DMS 273 treated with DMSO at 0.1 percent for 48 hours (cell line): Measurements from ENCODE around the gene SLC35F1.
"Not testable (repeated sequence)": the region's sequence is repeated elsewhere in the genome, so short reads cannot be mapped to it uniquely, and the experiment has no call there.

Source experiments
- DNase-seq: peaks from one replicate; lab custom pipeline; 2025; lab: John Stamatoyannopoulos, UW

SLC35F1 gene

GRCh38 chr6:117927866-117928265 is 20.8 kb downstream of the SLC35F1 start:
- no peak for DNase-seq

GRCh38 chr6:117928833-117929232 is 21.8 kb downstream of the SLC35F1 start:
- DNase-seq: no peak

- no peak for DNase-seq
These were observed 22.4 kb downstream of the SLC35F1 start for GRCh38 chr6:117929501-117929900.

- no peak for DNase-seq
These were observed 23.6 kb downstream of the SLC35F1 start for GRCh38 chr6:117930645-117931044.

- DNase-seq: no peak
These were observed 24.9 kb downstream of the SLC35F1 start for GRCh38 chr6:117932001-117932400.

GRCh38 chr6:117932676-117933075 is 25.6 kb downstream of the SLC35F1 start:
- DNase-seq: no peak

GRCh38 chr6:117933471-117933870 is 26.4 kb downstream of the SLC35F1 start:
- DNase-seq: no peak

GRCh38 chr6:117938311-117938995 is 31.4 kb downstream of the SLC35F1 start:
- no peak for DNase-seq

- no peak for DNase-seq
These were observed 40.2 kb downstream of the SLC35F1 start for GRCh38 chr6:117947234-117947633.

GRCh38 chr6:117951783-117952182 is 44.7 kb downstream of the SLC35F1 start:
- DNase-seq: peak; percentile 19

- no peak for DNase-seq
These were observed 48.7 kb downstream of the SLC35F1 start for GRCh38 chr6:117955684-117956256.

GRCh38 chr6:117956386-117956785 is 49.3 kb downstream of the SLC35F1 start:
- no peak for DNase-seq

GRCh38 chr6:117958536-117958935 is 51.5 kb downstream of the SLC35F1 start:
- DNase-seq: no peak

- no peak for DNase-seq
These were observed 53.8 kb downstream of the SLC35F1 start for GRCh38 chr6:117960877-117961276.

- no peak for DNase-seq
These were observed 54.2 kb downstream of the SLC35F1 start for GRCh38 chr6:117961301-117961700.

- not testable (repeated sequence) for DNase-seq
These were observed 58.7 kb downstream of the SLC35F1 start for GRCh38 chr6:117965763-117966162.

- no peak for DNase-seq
These were observed 64.6 kb downstream of the SLC35F1 start for GRCh38 chr6:117971637-117972036.

- no peak for DNase-seq
These were observed 68.0 kb downstream of the SLC35F1 start for GRCh38 chr6:117974914-117975627.

GRCh38 chr6:117976030-117976651 is 69.1 kb downstream of the SLC35F1 start:
- DNase-seq: no peak

- DNase-seq: no peak
These were observed 78.9 kb downstream of the SLC35F1 start for GRCh38 chr6:117985916-117986315.

- no peak for DNase-seq
These were observed 79.3 kb downstream of the SLC35F1 start for GRCh38 chr6:117986396-117986795.

GRCh38 chr6:117989086-117989485 is 82.0 kb downstream of the SLC35F1 start:
- no peak for DNase-seq

GRCh38 chr6:117990151-117990550 is 83.1 kb downstream of the SLC35F1 start:
- DNase-seq: no peak
